HG03025 (cell line): ENCODE results near the gene ARPC5L.
A peak's percentile ranks its signal among the peaks of the same experiment; 100 is the strongest.
"Not testable (repeated sequence)": the region's sequence is repeated elsewhere in the genome, so short reads cannot be mapped to it uniquely, and the experiment has no call there.

Experiments used
- ATAC-seq: cut with Tn5 transposase; IDR thresholded peaks from one replicate; pipeline ENCODE4 v1.9.1; 2021; ENCODE audit warnings: mild to moderate bottlenecking, moderate library complexity; ENCODE audit not compliant: unreplicated experiment, low FRiP score

The ARPC5L gene

GRCh38 chr9:124840300-124840833 is 21.6 kb upstream of the ARPC5L start:
- ATAC-seq = no peak

- ATAC-seq = no peak
These were observed 20.7 kb upstream of the ARPC5L start for GRCh38 chr9:124841075-124841821.

DNA sequence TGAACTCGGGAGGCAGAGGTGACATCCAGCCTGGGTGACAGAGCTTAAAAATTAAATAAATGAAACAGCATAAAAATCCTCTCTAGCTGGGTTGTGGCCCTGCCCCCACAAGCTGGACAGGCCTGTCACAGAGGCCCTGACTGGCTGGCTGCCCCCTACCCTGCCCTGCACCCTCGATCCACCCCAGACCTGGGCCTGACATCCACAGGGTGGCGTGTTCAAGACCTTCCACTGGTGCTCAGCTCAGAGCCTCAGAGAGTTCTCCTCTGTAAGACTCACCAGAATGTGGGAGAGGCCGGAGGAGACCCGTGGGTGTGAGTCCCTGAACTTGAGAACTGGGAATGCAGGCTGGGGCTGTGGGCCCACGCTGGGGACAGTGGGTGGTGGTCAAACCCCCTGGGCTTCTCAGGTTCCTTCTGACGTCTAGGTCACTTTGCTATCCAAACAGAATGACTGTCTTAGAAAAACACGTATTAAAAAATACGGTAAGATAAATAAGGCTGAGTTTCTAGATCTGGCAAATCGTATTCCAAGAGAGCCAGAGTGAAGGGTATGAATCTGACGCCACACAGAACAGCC is 18.4 kb upstream of the ARPC5L start:
- ATAC-seq = no peak

GRCh38 chr9:124844291-124844690 is 17.6 kb upstream of the ARPC5L start:
- ATAC-seq = no peak

- not testable (repeated sequence) for ATAC-seq
These were observed 15.5 kb upstream of the ARPC5L start for GRCh38 chr9:124846467-124846866.

- no peak for ATAC-seq
These were observed 15.0 kb upstream of the ARPC5L start for GRCh38 chr9:124846969-124847368.

DNA sequence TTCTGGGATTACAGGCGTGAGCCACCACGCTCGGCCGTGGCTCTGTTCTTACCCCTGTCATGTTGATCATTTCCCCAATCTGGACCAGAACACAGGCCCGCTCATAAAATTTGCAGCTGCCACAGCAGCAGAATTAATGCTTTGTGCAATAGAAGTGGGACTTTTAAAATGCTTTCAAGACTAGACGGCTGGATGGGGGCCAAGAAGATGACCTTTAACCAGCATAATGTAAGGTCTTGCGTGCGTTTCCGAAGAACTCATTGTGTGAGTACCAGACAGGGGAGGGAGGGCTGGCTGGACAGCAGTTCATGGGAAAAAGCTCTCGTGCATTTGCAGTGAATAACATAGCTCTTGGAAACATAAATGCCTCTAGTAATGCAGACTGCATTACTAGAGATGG is 12.1 kb upstream of the ARPC5L start:
- no peak for ATAC-seq

DNA sequence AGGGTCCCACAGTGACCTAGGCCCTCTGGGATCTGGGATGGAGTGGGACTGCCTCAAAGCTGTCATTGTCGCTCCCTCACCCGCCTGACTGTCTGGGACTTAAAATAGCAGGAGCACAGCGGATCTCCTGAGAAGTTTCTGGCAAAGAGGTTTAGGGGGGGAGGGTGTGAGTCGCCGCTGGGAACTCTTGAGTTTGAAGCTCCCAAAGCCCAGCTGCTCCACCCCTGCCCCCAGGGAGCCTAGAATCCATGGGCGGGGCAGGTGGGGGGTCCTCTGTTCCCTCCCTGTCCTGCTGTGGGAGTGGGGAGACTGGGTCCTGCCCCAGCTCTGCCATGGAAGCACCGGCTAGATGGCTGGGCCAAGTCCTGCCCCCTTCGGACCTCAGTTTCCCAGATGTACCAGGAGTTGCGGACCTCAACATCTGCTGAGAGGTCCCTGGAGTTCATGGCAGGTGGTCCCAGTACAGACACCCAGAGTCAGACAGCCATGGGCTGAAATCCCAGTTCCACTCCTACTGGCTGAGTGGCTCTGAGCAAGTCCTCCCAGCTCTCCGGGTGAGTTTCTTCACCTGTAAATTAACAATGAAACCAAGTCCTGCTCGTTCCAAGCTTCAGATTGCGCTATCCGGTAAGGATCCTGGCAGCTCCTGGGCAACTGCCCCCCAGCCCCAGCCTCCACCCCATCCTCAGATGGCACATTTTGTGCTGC is 9.7 kb upstream of the ARPC5L start:
- no peak for ATAC-seq

DNA sequence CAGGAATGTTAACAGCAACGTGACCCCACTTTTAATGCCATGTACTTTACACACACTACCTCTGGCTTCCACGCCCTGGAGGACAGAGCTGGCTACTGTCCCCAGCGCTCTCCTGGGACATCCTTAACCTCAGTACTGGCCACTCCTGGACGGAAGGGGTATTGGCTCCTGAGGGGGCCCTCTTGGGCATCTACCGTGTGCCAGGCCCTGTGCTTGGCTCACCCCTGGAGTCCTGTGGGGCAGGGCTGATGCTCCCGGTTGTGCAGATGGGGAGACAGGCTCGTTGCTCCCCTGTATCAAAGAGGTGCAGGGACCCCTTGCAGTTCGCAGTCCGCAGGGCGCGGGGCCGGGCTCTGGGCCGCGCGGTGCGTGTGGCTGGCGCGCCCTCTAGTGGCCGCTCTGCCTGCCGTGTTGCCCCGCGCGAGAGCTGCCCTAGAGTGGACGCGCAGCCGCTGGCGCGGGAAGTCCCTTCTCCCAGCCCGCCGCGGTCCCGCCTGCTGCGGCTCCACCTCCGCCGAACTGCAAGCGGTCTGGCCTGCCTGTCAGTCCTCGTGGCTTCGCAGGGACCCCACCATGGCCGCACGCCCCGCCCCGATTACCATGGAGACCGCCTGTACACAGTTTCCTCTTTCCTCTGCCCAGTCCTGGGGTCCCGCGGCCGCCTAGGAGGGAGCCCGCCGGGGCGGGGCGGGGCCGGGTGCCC is 8.9 kb upstream of the ARPC5L start, which contains the start of gene WDR38:
TSS of gene WDR38 (plus strand) at position 632 of the 703 bp plus-strand sequence. CDS start 72 bp downstream, outside the sequence.
- ATAC-seq = peak; percentile 65

GRCh38 chr9:124853605-124854143 is 8.3 kb upstream of the ARPC5L start:
- no peak for ATAC-seq

DNA sequence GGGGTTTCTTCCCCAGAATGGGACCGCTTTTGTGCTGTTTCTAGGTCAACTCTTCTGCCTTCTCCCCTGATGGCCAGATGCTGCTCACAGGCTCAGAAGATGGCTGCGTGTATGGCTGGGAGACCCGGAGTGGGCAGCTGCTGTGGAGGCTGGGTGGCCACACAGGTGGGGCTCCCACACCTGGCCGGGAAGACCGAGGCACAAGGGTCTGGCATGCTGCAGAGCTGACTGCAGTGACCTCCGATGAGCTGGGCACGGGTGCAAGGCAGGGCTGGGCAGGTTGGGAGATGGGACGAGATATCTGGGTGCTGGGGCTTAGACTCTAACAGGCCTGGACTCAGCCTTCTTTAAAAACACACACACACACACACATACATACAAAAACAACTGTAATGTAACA is 7.8 kb upstream of the ARPC5L start:
- ATAC-seq = no peak

DNA sequence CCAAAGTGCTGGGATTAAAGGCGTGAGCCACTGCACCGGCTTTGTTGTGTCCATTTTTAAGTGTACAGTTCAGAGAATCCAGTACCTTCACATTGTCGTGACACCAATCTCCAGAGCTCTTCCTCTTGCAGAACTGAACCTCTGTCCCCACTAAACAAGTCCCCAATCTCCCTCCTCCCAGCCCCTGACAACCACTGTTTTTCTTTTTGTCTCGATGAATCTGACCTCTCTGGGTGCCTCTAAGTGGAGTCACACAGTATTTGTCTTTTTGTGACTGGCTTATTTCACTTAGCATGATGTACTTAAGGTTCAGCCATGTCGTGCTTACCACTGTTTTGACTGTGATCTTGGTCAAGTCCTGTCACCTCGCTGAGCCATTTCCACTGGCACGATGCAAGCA is 7.1 kb upstream of the ARPC5L start:
- no peak for ATAC-seq

GRCh38 chr9:124855566-124855943 is 6.4 kb upstream of the ARPC5L start:
- ATAC-seq = no peak

GRCh38 chr9:124855944-124856765 is 5.8 kb upstream of the ARPC5L start:
- no peak for ATAC-seq

DNA sequence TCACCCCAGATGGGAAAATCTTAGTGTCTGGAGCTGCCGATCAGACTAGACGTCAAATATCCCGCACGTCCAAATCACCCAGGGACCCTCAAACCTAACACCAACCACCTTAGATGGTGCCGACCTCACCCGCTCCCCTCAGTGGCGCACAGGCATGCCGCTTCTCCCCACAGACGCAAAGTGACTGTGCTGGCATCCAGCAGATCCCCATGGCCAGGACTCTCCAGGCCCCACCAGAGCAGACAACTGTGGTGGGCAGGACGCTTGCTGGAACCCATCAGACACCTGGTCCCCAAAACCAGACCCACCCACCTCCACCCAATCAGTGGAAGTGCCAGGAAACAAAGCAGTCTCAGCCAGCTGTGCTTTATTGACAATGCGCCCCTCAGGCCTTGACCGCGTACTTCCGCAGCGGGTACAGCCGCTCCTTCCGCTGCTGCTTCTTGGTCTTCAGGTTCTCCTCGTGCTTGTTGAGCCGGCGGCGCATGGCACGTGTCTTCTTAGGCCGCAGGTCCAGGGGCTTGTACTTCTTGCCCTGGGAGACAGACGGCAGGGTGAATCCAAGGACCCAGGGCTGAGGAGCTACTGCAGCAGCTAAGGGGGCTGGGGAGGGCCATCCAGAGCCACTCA is 4.3 kb upstream of the ARPC5L start:
- no peak for ATAC-seq

DNA sequence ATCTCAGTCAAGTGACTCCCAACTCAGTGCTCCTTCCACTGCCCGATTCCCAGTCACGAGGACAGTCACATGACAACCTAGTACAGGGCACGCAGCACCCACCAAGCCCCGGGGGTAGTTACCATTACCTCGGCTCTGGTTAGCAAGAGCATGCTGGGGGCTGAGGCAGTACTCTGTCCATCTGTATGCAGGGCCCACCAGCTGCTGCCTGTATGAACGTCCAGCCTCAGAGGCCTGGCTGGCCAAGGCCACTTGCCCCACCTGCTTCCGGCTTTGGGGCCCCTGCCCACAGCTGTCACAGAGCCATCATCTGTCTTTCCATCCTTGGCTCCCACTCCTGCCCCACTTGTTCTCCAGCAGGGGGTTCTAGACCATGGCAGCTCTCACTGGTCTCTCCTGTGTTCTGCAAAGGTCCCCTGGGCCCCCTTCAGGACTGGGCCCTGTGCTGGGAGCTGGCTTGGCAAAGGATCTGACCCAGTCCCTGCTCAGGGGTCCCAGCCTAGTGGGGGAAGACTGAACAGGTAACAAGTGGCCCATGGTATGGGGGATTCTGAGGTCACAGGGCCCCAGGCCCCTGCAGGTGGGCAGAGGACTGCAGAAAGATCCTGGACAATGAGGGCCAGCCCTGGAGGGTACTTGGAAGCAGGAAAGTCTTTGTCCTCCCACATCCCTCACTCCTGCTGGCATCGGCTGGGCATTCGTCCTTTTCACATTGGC is 3.4 kb upstream of the ARPC5L start:
- ATAC-seq = no peak

DNA sequence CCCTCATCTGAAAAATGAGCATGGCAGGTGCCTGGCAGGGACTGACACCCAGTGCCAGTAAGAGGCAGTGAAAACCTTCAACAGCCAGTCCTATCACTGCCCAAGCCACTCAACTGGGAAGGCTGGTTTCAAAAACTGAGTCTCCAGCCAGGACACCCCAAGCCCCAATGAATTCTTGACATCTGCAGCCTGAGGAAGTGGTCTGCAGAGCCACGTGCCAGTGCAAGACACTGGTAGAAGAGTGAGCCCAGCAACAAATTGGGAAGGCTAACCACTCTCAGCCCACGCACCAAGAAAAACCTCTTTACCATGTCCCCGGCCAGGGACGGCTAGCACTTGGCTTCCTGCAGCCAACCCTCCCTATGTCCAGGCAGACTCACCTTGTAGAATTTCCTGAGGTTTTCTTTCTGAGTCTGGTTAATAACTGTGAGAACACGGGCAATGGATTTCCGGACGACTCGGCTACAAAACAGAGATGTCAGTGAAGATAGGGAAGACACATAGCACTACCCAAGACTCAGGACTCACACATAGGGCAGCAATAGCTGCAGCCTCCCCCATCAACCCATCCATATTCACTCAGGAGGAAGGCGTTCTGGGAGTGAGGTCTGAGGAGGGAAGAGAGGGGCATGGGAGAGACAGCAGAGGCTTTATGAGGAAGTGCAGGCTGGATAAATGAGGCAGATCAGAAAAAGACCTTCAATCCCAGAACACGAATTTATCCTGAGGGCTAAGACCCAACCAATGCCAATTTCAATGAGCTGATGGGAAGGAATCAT is 1.9 kb upstream of the ARPC5L start:
- ATAC-seq = no peak
